ENCODE measurements around the gene ERV3-1. TPM values are rescaled to one million over a fixed set of nuclear protein-coding genes. Genes with fewer than 3 reads are reported as not detected.
"Not testable (repeated sequence)": the region's sequence is repeated elsewhere in the genome, so short reads cannot be mapped to it uniquely, and the experiment has no call there.

ERV3-1 gene
- total and polyA plus RNA-seq, 2 experiments from 2014 or later, result 15.3 to 26.8 TPM

DNA sequence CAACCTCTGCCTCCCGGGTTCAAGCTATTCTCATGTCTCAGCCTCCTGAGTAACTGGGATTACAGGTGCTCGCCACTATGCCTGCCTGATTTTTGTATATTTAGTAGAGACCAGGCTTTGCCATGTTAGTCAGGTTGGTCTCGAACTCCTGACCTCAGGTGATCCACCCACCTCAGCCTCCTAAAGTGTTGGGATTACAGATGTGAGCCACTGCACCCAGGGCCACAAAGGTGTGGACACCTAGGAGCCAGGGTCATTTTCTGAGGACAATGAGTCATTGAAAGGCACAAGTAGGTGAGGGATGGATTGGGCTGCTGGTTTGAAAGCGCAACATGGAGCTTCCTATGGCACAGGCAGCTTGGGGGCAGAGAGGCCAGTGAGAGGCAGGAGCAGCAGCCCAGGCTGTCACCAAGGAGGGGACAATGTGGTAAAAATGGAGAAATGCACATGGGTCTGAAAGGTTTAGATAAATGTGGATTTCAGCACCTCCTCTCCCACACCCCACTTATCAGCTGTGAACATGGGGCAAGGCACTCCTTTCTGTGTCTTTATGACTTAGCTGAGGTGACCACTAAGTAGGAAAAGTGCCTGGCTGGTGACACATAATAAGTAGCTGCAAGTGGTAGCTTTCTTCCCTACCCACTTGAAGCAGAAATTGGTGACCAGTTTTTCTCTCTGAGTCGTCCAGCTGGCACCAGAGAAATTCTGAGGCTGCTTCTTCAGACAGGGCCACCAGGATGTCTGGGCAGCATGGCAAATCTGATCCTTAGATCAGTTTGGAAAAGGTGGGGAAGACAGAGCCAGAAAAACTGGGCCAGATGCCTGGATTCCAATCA lies 61.6 kb downstream of the ERV3-1 start:
- H3K36me3 ChIP-seq (ENCODE audit: insufficient read depth), result not testable (repeated sequence)

More for the DNA sequence above, 61.6 kb downstream of the ERV3-1 start:
- peaks cover 35% of the 10 kb centered on the region for H3K27me3 ChIP-seq (ENCODE audit: insufficient read depth)
- H3K4me2 ChIP-seq; H2AFZ ChIP-seq; H3K4me3 Mint-ChIP-seq; H3K4me3 ChIP-seq; H3K27ac Mint-ChIP-seq; H3K9me2 ChIP-seq (ENCODE audit: insufficient read depth); ATAC-seq; H3K4me1 Mint-ChIP-seq; H3K4me1 ChIP-seq (ENCODE audit: insufficient read depth); DNase-seq (ENCODE audit: low spot score); H3F3A ChIP-seq (replicated peaks; ENCODE audit: low read depth); H3K9me3 Mint-ChIP-seq; H4K20me1 ChIP-seq (replicated peaks; ENCODE audit: insufficient read depth); H3K36me3 Mint-ChIP-seq (ENCODE audit: low read depth); H3K27ac ChIP-seq (ENCODE audit: low read depth); H3K79me2 ChIP-seq (replicated peaks; ENCODE audit: insufficient read depth): not testable (repeated sequence)
- peaks cover 25% of the 10 kb centered on the region for H3K27me3 Mint-ChIP-seq (ENCODE audit: insufficient read depth, low read depth, poor library complexity)

Small RNA genes lying within 50 kb of the gene (small RNA-seq; reads per million reads assigned to genes)
- gene RNU6-1229P (ENCODE audit: low replicate concordance), result not detected

Other genes with a start within 250 kb of the ERV3-1 start
- gene ZNF138, start 212.3 kb downstream of the ERV3-1 start, total RNA-seq (2014; rRNA removed; shearing (Covaris generic)), result 64.7 and 68.4 TPM in 2 replicates
- gene ZNF138, start 212.3 kb downstream of the ERV3-1 start, polyA plus RNA-seq (2016; fragmentation: Nextera tagmentation; extraction: Ambion mirVana), result 38.7 and 48.7 TPM in 2 replicates
- gene ZNF273, start 103.4 kb downstream of the ERV3-1 start, total RNA-seq (2014; rRNA removed; shearing (Covaris generic)), result 33.4 and 34.3 TPM in 2 replicates
- 14.6 and 16.4 TPM in 2 replicates for gene ZNF273, start 103.4 kb downstream of the ERV3-1 start, polyA plus RNA-seq (2016; fragmentation: Nextera tagmentation; extraction: Ambion mirVana)
- 16.3 and 20.0 TPM in 2 replicates for gene ZNF117, start 15.7 kb downstream of the ERV3-1 start, total RNA-seq (2014; rRNA removed; shearing (Covaris generic))
- 3.7 and 4.8 TPM in 2 replicates for gene ZNF117, start 15.7 kb downstream of the ERV3-1 start, polyA plus RNA-seq (2016; fragmentation: Nextera tagmentation; extraction: Ambion mirVana)

Measured in GM23338 (cell line).